Activated CD4-positive, alpha-beta memory T cell treated with anti-CD3 and anti-CD28 coated beads, Interleukin-2, amount 10 ng/mL, durations not matched to agents 7 days and 5 days (primary cell): ENCODE data around the gene PICK1. TPM values are rescaled to one million over a fixed set of nuclear protein-coding genes. Genes with fewer than 3 reads are reported as not detected.

Experiments used
- CTCF ChIA-PET: fragments of 350-600 bp; sonication (Branson Sonifier 250); formaldehyde crosslinking; loops from one replicate; lab custom pipeline; 2021; ENCODE audit warnings: antibody characterized with exemption, inconsistent platforms; lab: Charles Lee
- POLR2A ChIA-PET: fragments of 350-600 bp; sonication (Branson Sonifier 250); formaldehyde crosslinking; loops from one replicate; lab custom pipeline; 2021; ENCODE audit warnings: antibody characterized with exemption; lab: Charles Lee
- DNase-seq: peaks from one replicate; pipeline ENCODE4 v3.0.0-alpha.2; 2020
- H3K27ac Mint-ChIP-seq: one replicate; pipeline ENCODE4 v1.8.0; 2021; ENCODE audit warnings: mild to moderate bottlenecking, mixed read lengths
- H3K27me3 Mint-ChIP-seq: one replicate; pipeline ENCODE4 v1.8.0; 2021; ENCODE audit warnings: mixed read lengths
- H3K36me3 Mint-ChIP-seq: one replicate; pipeline ENCODE4 v1.8.0; 2021; ENCODE audit warnings: low read depth, mixed read lengths
- H3K4me1 Mint-ChIP-seq: one replicate; pipeline ENCODE4 v1.8.0; 2021; ENCODE audit warnings: mixed read lengths
- H3K4me3 Mint-ChIP-seq: one replicate; pipeline ENCODE4 v1.8.0; 2021; ENCODE audit warnings: mild to moderate bottlenecking, mixed read lengths
- H3K9me3 Mint-ChIP-seq: one replicate; pipeline ENCODE4 v1.8.0; 2021; ENCODE audit warnings: mixed read lengths
- total RNA-seq, 2 experiments: library from RNA; stranded (reverse); gene quantifications; one replicate each; pipeline ENCODE4 v1.2.3, GENCODE V29; 2021

PICK1 gene
- total RNA-seq, 2 experiments from 2014 or later, result 11.4 to 12.7 TPM

- no peak for DNase-seq
Observed at GRCh38 chr22:38070250-38070921, 13.2 kb downstream of the PICK1 start.

GRCh38 chr22:38071421-38072321, 14.5 kb downstream of the PICK1 start:
- Mint-ChIP-seq H3K9me3 (no peaks in the 10 kb centered on the region), H3K27ac (no peak overlapping the region), H3K36me3 (no peaks in the 10 kb centered on the region), H3K27me3 (no peaks in the 10 kb centered on the region), H3K4me1 (no peaks in the 10 kb centered on the region), H3K4me3 (no peak overlapping the region)
- DNase-seq, result no peak
- CTCF ChIA-PET, result interaction anchor here (1.0 kb wide), 1 partner anchor 19 kb away, joined by 3 read pairs; no protein-coding TSS in a partner anchor
- POLR2A ChIA-PET, result interaction anchor here (1.2 kb wide), 1 partner anchor 14 kb away, joined by 4 read pairs; the partner anchor contains the start of gene PICK1

More at GRCh38 chr22:38070250-38070921, 13.2 kb downstream of the PICK1 start:
- ChIA-PET CTCF (no interaction called here), POLR2A (interaction anchor here (1.4 kb wide), 1 partner anchor 13 kb away, joined by 3 read pairs; no protein-coding TSS in a partner anchor)
- H3K27me3 Mint-ChIP-seq, result no peaks in the 10 kb centered on the region
- H3K4me1 Mint-ChIP-seq, result no peaks in the 10 kb centered on the region
- no peaks in the 10 kb centered on the region for H3K9me3 Mint-ChIP-seq
- no peak overlapping the region for H3K27ac Mint-ChIP-seq
- H3K36me3 Mint-ChIP-seq, result peaks cover 3% of the 10 kb centered on the region
- no peak overlapping the region for H3K4me3 Mint-ChIP-seq

- Mint-ChIP-seq H3K27me3 (no peaks in the 10 kb centered on the region), H3K9me3 (no peaks in the 10 kb centered on the region), H3K4me1 (no peaks in the 10 kb centered on the region), H3K36me3 (no peaks in the 10 kb centered on the region), H3K27ac (no peak overlapping the region), H3K4me3 (no peak overlapping the region)
- CTCF ChIA-PET, result interaction anchor here (1.0 kb wide), 1 partner anchor 20 kb away, joined by 3 read pairs; no protein-coding TSS in a partner anchor
- no peak for DNase-seq
- POLR2A ChIA-PET, result no interaction called here
Observed at GRCh38 chr22:38072322-38073149, 15.3 kb downstream of the PICK1 start.

- H3K27ac Mint-ChIP-seq, result no peak overlapping the region
- H3K27me3 Mint-ChIP-seq, result no peaks in the 10 kb centered on the region
- H3K9me3 Mint-ChIP-seq, result no peaks in the 10 kb centered on the region
- no peaks in the 10 kb centered on the region for H3K4me1 Mint-ChIP-seq
- CTCF ChIA-PET, result no interaction called here
- no peak overlapping the region for H3K4me3 Mint-ChIP-seq
- POLR2A ChIA-PET, result no interaction called here
- no peaks in the 10 kb centered on the region for H3K36me3 Mint-ChIP-seq
- DNase-seq, result no peak
Observed at GRCh38 chr22:38073150-38074130, 16.2 kb downstream of the PICK1 start.

- CTCF ChIA-PET, result no interaction called here
- H3K36me3 Mint-ChIP-seq, result no peaks in the 10 kb centered on the region
Observed at GRCh38 chr22:38074181-38075104, 17.2 kb downstream of the PICK1 start.

GRCh38 chr22:38075105-38075825, 18.1 kb downstream of the PICK1 start:
- no peaks in the 10 kb centered on the region for H3K36me3 Mint-ChIP-seq
- H3K27me3 Mint-ChIP-seq, result peaks cover 9% of the 10 kb centered on the region
- no peaks in the 10 kb centered on the region for H3K4me1 Mint-ChIP-seq
- POLR2A ChIA-PET, result no interaction called here
- CTCF ChIA-PET, result no interaction called here
- DNase-seq, result no peak
- no peaks in the 10 kb centered on the region for H3K9me3 Mint-ChIP-seq
- H3K4me3 Mint-ChIP-seq, result no peak overlapping the region
- no peak overlapping the region for H3K27ac Mint-ChIP-seq

More at GRCh38 chr22:38074181-38075104, 17.2 kb downstream of the PICK1 start:
- no peak overlapping the region for H3K27ac Mint-ChIP-seq
- peaks cover under 1% of the 10 kb centered on the region for H3K27me3 Mint-ChIP-seq
- POLR2A ChIA-PET, result no interaction called here
- no peaks in the 10 kb centered on the region for H3K9me3 Mint-ChIP-seq
- no peaks in the 10 kb centered on the region for H3K4me1 Mint-ChIP-seq
- DNase-seq, result no peak
- no peak overlapping the region for H3K4me3 Mint-ChIP-seq

- POLR2A ChIA-PET, result no interaction called here
- H3K9me3 Mint-ChIP-seq, result no peaks in the 10 kb centered on the region
- no peaks in the 10 kb centered on the region for H3K36me3 Mint-ChIP-seq
- no peak overlapping the region for H3K27ac Mint-ChIP-seq
- H3K27me3 Mint-ChIP-seq, result peaks cover 11% of the 10 kb centered on the region
- no peak for DNase-seq
- CTCF ChIA-PET, result no interaction called here
- H3K4me1 Mint-ChIP-seq, result no peaks in the 10 kb centered on the region
- no peak overlapping the region for H3K4me3 Mint-ChIP-seq
Observed at GRCh38 chr22:38075961-38076360, 18.8 kb downstream of the PICK1 start.

GRCh38 chr22:38077096-38077495, 19.9 kb downstream of the PICK1 start:
- Mint-ChIP-seq H3K4me3 (no peak overlapping the region), H3K27ac (no peak overlapping the region), H3K27me3 (peaks cover 16% of the 10 kb centered on the region), H3K4me1 (peaks cover 2% of the 10 kb centered on the region), H3K9me3 (no peaks in the 10 kb centered on the region), H3K36me3 (no peaks in the 10 kb centered on the region)
- ChIA-PET POLR2A (no interaction called here), CTCF (no interaction called here)
- no peak for DNase-seq

- no peak overlapping the region for H3K4me3 Mint-ChIP-seq
- ChIA-PET CTCF (no interaction called here), POLR2A (no interaction called here)
- no peaks in the 10 kb centered on the region for H3K36me3 Mint-ChIP-seq
- DNase-seq, result no peak
- no peak overlapping the region for H3K27ac Mint-ChIP-seq
- peaks cover 2% of the 10 kb centered on the region for H3K4me1 Mint-ChIP-seq
- no peaks in the 10 kb centered on the region for H3K9me3 Mint-ChIP-seq
- peaks cover 17% of the 10 kb centered on the region for H3K27me3 Mint-ChIP-seq
Observed at GRCh38 chr22:38077595-38077994, 20.4 kb downstream of the PICK1 start.

GRCh38 chr22:38078046-38078840, 21.0 kb downstream of the PICK1 start:
- no peak for DNase-seq
- H3K27me3 Mint-ChIP-seq, result peaks cover 22% of the 10 kb centered on the region
- no peaks in the 10 kb centered on the region for H3K9me3 Mint-ChIP-seq
- H3K4me1 Mint-ChIP-seq, result peaks cover 2% of the 10 kb centered on the region
- ChIA-PET POLR2A (no interaction called here), CTCF (no interaction called here)
- H3K36me3 Mint-ChIP-seq, result no peaks in the 10 kb centered on the region
- no peak overlapping the region for H3K4me3 Mint-ChIP-seq
- no peak overlapping the region for H3K27ac Mint-ChIP-seq
